GM12864 (cell line): ENCODE measurements around the gene FAM13A.

ENCODE experiments used
- DNase-seq: peaks from one replicate; pipeline ENCODE4 v3.0.0-alpha.2; 2011; ENCODE audit warnings: low read depth
- H3K4me3 ChIP-seq: 2 replicates; pipeline ENCODE4 v1.5.1; 2011; ENCODE audit warnings: mild to moderate bottlenecking, low read depth, low read length, control low read depth
- TF ChIP-seq, protein P1 (sequence below): IDR thresholded peaks from 2 replicates; pipeline ENCODE4 v1.5.1; 2011; ENCODE audit warnings: low read depth, mild to moderate bottlenecking, moderate library complexity, low read length, control low read depth, inconsistent platforms; ENCODE audit errors: missing control alignments

FAM13A gene

DNA sequence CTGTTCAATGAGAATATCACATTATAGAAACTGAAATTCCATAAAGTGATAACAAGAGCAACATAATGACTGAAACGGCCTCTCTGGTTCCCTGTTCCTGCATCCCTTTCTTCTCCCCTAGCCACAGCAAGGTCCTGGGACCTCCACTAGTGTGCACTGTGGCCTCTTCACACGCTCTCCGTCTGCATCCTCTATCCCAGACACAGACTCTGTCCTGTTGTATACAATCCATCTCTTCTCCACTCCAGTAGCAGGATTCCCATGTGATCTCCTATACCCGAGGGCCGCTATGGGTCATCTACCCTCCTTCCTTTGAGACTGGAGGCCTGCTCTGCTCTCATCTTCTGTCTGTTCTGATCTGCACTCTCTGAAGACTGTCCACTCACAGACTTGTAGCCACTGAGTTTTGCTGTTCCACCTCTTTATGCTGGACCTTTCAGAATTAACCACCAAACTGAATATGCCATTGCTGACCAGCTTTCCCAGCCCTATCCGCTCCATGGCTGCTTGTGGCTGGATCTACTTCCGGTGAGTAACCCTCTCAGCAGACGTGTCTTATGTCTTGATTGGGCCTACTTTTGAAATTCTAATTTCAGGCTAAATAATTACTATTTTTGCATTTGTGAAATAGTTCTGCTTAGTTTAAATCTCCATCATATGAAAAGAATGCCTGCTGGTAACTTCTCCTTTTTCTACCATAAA is 254.2 kb downstream of the FAM13A start:
- H3K4me3 ChIP-seq: no peak overlapping the region
- TF ChIP-seq, protein P1, sequence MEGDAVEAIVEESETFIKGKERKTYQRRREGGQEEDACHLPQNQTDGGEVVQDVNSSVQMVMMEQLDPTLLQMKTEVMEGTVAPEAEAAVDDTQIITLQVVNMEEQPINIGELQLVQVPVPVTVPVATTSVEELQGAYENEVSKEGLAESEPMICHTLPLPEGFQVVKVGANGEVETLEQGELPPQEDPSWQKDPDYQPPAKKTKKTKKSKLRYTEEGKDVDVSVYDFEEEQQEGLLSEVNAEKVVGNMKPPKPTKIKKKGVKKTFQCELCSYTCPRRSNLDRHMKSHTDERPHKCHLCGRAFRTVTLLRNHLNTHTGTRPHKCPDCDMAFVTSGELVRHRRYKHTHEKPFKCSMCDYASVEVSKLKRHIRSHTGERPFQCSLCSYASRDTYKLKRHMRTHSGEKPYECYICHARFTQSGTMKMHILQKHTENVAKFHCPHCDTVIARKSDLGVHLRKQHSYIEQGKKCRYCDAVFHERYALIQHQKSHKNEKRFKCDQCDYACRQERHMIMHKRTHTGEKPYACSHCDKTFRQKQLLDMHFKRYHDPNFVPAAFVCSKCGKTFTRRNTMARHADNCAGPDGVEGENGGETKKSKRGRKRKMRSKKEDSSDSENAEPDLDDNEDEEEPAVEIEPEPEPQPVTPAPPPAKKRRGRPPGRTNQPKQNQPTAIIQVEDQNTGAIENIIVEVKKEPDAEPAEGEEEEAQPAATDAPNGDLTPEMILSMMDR: no peak
- no peak for DNase-seq

DNA sequence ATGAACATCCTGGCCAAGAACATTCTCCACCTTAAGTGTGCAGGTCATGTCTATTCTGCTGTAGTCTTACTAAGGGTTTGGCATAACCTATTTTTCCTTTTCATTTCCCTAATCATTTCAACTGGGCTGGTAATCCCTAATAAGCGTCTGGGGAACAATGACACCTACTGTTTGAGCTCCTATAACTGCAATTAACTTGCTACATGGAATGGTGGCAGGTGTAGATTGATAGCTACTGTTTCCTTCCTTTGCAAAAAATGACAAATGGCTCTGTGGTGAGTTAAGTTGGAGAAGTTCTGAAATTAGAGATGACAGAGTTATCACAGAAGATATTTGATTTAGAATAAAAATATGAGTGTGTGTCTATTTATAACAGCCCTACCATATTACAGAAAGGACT is 254.8 kb downstream of the FAM13A start:
- TF ChIP-seq, protein P1: no peak
- no peak for DNase-seq

DNA sequence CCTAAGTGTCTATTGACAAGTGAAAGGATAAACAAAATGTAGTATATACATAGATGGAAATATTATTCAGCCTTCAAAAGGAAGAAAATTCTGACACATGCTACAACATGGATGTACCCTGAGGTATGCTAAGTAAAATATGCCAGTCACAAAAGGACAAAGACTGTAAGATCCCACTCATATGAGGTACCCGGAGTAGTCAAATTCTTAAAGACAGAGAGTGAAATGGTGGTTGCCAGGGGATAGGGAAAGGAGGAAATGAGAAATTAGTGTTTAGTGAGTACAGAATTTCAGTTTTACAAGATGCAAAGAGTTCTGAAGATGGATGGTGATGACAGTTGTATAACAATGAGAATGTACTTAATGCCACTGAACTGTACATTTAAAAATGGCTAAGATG is 257.1 kb downstream of the FAM13A start:
- TF ChIP-seq, protein P1: no peak
- no peak for DNase-seq
- no peak overlapping the region for H3K4me3 ChIP-seq

More for the DNA sequence above, 254.8 kb downstream of the FAM13A start:
- H3K4me3 ChIP-seq: no peak overlapping the region

DNA sequence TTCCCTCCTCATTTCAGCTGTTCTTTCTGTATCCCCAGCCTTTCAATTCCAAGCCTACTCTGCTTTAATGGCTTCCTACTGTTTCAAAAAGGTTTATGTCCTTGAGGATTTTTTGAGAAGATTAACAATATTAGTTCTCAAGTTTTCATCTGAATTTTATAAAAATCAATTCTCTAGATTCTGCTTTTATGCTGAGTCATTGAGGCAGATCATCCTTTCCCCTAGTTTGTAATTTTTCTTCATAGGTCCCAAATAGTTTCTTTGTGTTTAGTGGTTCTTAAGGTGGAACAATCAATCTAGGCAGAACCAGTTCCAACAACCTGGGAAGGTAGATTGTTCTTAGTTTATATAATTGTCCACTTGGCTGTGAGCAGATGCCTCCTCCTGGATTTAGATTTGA is 259.3 kb downstream of the FAM13A start:
- H3K4me3 ChIP-seq: no peak overlapping the region
- no peak for DNase-seq
- TF ChIP-seq, protein P1: no peak

DNA sequence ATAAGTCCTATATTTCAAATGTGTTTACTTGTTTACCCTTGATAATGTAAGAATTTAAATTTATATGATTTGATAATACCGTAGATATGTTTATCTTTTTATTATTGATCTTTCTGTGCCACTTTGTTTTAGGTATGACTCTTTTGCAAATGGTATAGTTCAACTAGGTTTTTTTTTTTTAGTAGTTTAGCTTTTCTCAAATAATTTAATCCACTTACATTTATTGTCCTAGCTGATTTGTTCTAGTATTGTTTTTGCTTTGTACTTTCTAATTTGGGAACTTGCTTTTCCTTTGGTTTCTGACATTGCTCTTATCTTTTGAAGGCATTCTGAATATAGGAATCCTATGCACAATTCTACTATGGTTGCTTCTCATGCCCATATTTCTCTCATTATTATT is 260.4 kb downstream of the FAM13A start:
- no peak for DNase-seq
- no peak overlapping the region for H3K4me3 ChIP-seq
- TF ChIP-seq, protein P1: no peak

DNA sequence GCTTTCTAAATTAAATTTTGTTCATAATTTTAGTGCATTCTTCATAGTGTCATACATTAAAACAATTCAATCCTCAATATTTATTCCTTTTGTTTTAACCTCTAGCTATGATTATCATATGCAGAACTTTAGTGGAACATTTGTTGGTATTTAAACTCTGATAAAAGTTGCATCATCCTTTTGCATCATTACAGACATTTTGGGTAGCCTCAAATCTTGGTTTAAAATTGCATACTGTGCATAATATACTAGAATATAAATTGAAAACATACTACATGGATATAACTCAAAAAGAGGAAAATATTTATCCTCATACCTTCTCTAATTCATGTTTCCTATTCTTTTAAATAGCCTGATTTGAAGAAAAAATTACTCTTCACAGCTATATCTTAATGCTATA is 262.0 kb downstream of the FAM13A start:
- TF ChIP-seq, protein P1: no peak
- no peak for DNase-seq

DNA sequence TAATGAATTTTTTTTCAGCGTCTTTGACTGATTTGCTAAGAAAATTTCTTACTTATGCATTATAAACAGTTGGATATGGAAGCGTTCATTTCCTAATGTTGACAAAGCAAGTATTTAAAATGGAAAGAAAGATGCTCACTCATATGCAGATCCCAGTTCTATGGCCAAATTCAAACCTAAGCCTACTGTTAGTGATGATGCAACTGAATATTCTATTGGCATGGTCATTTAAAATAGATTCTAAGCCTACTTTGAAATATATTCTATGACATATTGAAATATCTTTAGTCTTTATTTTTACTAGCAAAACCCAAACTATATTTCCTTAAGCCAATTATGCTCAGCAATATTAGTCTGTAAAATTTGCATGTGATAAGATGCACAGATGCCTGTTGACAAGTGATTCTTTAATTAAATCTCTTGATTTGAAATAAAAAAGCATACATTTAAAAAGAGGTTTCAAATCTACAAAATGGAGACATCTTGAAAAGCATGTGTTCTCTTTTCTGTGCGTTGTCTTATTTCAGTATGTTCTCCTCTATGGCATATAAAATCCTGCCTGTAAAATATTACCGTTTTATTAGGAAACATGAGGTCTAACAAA is 262.8 kb downstream of the FAM13A start:
- no peak for DNase-seq
- TF ChIP-seq, protein P1: no peak
- no peak overlapping the region for H3K4me3 ChIP-seq

More for the DNA sequence above, 262.0 kb downstream of the FAM13A start:
- no peak overlapping the region for H3K4me3 ChIP-seq
